Ectodermal cell (in vitro differentiated cells): ENCODE measurements around the gene PHOX2B.

Experiments used
- H3K27ac ChIP-seq: 2 replicates; pipeline ENCODE4 v1.7.0; 2013; ENCODE audit warnings: mild to moderate bottlenecking, low read depth, low read length; ENCODE audit not compliant: insufficient read depth, poor library complexity, severe bottlenecking
- H3K27me3 ChIP-seq: 2 replicates; pipeline ENCODE4 v1.7.0; 2013; ENCODE audit warnings: mild to moderate bottlenecking, low read length; ENCODE audit not compliant: insufficient read depth, control insufficient read depth, poor library complexity, severe bottlenecking
- H3K36me3 ChIP-seq: one replicate; pipeline ENCODE4 v1.7.0; 2013; ENCODE audit warnings: low read length; ENCODE audit not compliant: control insufficient read depth, insufficient read depth
- H3K4me1 ChIP-seq: one replicate; pipeline ENCODE4 v1.7.0; 2013; ENCODE audit warnings: low read length; ENCODE audit not compliant: control insufficient read depth, insufficient read depth
- H3K4me3 ChIP-seq: 2 replicates; pipeline ENCODE4 v1.7.0; 2013; ENCODE audit warnings: low read depth, low read length, control low read depth; ENCODE audit not compliant: insufficient read depth
- H3K9me3 ChIP-seq: 2 replicates; pipeline ENCODE4 v1.7.0; 2013; ENCODE audit warnings: mild to moderate bottlenecking, low read length, moderate library complexity; ENCODE audit not compliant: control insufficient read depth
- WGBS, 2 experiments: methylation state at CpG; one replicate each; pipeline ENCODE4 v1.1.7; 2013; ENCODE audit warnings: missing lambda C conversion rate in 2 of 2; 5-methylcytosine and 5-hydroxymethylcytosine counted together

PHOX2B gene

DNA sequence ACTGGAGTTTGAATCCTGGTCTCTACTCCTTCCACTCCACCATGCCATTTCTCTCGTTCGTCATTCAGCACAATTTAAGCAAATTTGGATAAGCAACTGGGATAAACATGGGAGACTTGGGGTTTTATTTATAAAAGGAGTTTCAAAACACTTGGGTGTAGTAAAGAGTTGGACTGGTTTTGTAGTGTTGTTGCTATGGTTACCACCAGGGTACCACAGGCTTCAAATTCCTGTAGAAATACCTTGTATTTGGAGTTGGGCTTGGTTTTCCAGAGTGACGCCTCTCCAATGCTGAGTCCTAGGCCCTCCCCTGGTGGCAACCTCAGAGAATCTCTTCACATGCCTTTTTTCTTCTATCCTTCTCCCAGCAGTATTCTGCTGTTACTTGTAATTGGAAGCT, 27.9 kb upstream of the PHOX2B start:
- no peaks in the 10 kb centered on the region for H3K36me3 ChIP-seq
- H3K4me3 ChIP-seq, result no peak overlapping the region
- H3K27ac ChIP-seq, result no peak overlapping the region
- no peaks in the 10 kb centered on the region for H3K27me3 ChIP-seq
- WGBS, 2 experiments, result 91 to 97% methylated on average over 3 of the region's 3 CpGs
- no peaks in the 10 kb centered on the region for H3K4me1 ChIP-seq
- no peaks in the 10 kb centered on the region for H3K9me3 ChIP-seq

GRCh38 chr4:41763729-41764128, 15.2 kb upstream of the PHOX2B start:
- Histone ChIP-seq H3K27me3 (peaks cover 20% of the 10 kb centered on the region), H3K4me1 (no peaks in the 10 kb centered on the region), H3K9me3 (no peaks in the 10 kb centered on the region), H3K27ac (no peak overlapping the region), H3K36me3 (no peaks in the 10 kb centered on the region), H3K4me3 (no peak overlapping the region)
- WGBS, 2 experiments, result 79 to 95% methylated on average over 2 of the region's 2 CpGs

- no peaks in the 10 kb centered on the region for H3K4me1 ChIP-seq
- H3K4me3 ChIP-seq, result no peak overlapping the region
- no peak overlapping the region for H3K27ac ChIP-seq
- H3K9me3 ChIP-seq, result no peaks in the 10 kb centered on the region
- no peaks in the 10 kb centered on the region for H3K36me3 ChIP-seq
- H3K27me3 ChIP-seq, result peaks cover 59% of the 10 kb centered on the region
Measured at GRCh38 chr4:41758884-41759283, 10.4 kb upstream of the PHOX2B start.

DNA sequence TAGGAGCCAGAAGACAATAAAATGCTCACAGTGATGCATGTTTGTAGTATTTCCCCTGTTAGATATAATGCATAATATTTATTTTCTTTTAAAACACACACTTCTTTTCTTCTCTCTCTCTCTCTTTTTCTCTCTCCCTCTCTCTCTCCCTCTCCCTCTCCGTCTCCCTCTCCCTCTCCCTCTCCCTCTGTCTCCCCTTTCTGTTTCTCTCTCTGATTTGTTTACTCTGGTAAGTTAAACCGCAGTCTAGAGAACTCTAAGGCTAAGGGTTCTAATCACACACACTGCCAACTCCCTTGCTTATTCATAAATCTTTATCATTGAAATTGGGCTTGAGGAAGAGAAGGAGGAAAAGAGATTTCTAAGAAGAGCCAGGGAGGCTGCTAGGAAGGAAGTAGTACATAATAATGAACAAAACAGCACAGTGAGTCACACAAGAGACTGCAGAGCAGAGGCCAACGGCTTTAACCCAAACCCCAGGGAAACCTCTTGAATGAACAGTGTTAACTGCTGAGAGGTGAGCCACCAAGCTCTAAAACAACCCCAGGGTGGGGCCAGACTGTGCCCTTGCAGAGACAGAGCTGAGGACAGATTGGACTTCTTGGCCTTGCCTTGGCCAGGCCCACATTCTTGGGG, 9.1 kb upstream of the PHOX2B start:
- Histone ChIP-seq H3K4me1 (no peaks in the 10 kb centered on the region), H3K36me3 (no peaks in the 10 kb centered on the region), H3K9me3 (no peaks in the 10 kb centered on the region), H3K27ac (no peak overlapping the region), H3K27me3 (peaks cover 72% of the 10 kb centered on the region), H3K4me3 (no peak overlapping the region)
- WGBS, 2 experiments, result 0 to 10% methylated on average over 1 of the region's 3 CpGs

- Histone ChIP-seq H3K4me1 (peaks cover 31% of the 10 kb centered on the region), H3K27ac (no peak overlapping the region), H3K27me3 (peaks cover 94% of the 10 kb centered on the region), H3K9me3 (no peaks in the 10 kb centered on the region), H3K4me3 (no peak overlapping the region), H3K36me3 (no peaks in the 10 kb centered on the region)
Measured at GRCh38 chr4:41753942-41754341, 5.4 kb upstream of the PHOX2B start.

GRCh38 chr4:41752081-41752836, 3.7 kb upstream of the PHOX2B start:
- no peak overlapping the region for H3K27ac ChIP-seq
- 14 to 27% methylated on average over 1 to 6 of the region's 10 CpGs for WGBS, 2 experiments
- no peaks in the 10 kb centered on the region for H3K36me3 ChIP-seq
- no peak overlapping the region for H3K4me3 ChIP-seq
- no peaks in the 10 kb centered on the region for H3K9me3 ChIP-seq
- H3K4me1 ChIP-seq, result peaks cover 31% of the 10 kb centered on the region
- peaks cover 100% of the 10 kb centered on the region for H3K27me3 ChIP-seq

DNA sequence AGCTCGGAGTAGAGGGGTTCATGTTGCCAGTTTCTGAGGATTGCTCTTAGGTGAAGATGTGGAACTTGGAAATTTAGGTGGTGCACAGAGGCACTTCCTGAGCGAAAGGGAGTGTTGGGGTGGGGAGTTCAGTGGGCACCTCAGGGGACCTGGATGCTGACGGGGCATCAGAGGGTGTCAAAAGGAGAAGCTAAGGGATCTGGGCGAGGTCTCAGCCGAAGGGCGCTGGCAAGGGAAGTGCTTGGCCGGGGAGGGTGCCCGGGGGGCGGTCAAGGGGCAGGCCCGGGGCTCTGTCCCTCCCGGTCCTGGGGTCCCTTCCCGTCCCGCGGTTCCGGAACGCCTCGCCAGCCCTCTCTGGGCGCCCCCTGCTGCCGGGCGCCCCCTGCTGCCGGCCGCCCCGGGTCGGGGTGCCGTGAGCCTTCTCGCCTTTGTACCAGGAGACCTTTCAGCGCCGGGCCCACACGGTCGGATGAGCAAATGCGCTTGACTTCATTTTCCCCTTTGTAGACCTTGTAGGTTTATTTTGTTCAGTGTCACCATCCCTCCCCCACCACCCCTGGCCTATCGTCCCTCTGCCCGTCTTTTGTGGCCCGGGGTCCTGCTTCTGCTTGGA, 3.0 kb upstream of the PHOX2B start:
- Histone ChIP-seq H3K4me1 (peaks cover 31% of the 10 kb centered on the region), H3K36me3 (no peaks in the 10 kb centered on the region), H3K27me3 (peaks cover 100% of the 10 kb centered on the region), H3K4me3 (no peak overlapping the region), H3K27ac (no peak overlapping the region), H3K9me3 (no peaks in the 10 kb centered on the region)
- WGBS, 2 experiments, result 0 to 1% methylated on average over 34 of the region's 34 CpGs

DNA sequence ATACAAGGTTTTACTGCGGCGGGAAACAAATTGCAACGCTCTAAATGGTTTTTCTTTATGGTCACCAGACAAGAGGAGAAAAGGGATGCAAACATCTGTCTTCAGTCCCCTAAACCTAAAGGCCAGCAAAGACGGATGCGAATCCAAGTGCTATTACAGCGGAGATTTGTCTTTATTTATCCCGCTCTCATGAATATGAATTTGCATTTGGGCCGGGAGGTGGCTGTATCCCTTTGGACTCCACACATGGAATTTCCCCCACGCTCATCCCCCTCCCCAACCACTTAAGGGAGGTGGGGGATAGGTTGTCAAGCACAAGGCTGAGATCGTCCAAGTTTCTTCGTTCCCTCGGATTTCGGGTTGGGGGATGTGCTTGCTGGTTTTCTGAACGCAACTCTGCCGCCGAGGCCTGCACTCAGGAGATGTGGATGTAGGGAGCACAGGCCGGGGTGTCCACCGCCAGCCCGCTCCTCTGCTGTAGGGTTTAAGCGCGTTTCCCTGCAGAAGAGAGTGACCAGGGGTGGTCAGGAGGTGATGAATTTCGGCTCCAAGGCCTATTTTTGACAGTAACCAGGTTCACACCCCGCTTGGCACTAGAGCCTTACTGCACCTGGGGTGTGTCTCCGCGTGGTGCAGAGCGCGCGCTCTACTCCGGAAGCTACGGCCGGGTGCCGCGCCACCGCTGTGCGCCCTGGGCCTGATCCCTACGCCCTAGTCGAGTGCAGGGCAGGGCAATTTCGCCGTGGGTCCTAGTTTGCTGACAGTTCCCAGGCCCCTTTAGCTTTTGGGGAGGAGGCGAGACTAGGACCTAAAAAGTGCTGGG, 2.3 kb upstream of the PHOX2B start:
- H3K27ac ChIP-seq, result no peak overlapping the region
- peaks cover 100% of the 10 kb centered on the region for H3K27me3 ChIP-seq
- no peaks in the 10 kb centered on the region for H3K9me3 ChIP-seq
- H3K4me1 ChIP-seq, result peaks cover 31% of the 10 kb centered on the region
- 1% methylated on average over 39 to 40 of the region's 40 CpGs for WGBS, 2 experiments
- H3K36me3 ChIP-seq, result no peaks in the 10 kb centered on the region
- no peak overlapping the region for H3K4me3 ChIP-seq

GRCh38 chr4:41750121-41750625, 1.6 kb upstream of the PHOX2B start:
- no peaks in the 10 kb centered on the region for H3K9me3 ChIP-seq
- WGBS, 2 experiments, result 1 to 3% methylated on average over 20 of the region's 20 CpGs
- H3K4me1 ChIP-seq, result peaks cover 31% of the 10 kb centered on the region
- H3K27ac ChIP-seq, result no peak overlapping the region
- no peak overlapping the region for H3K4me3 ChIP-seq
- no peaks in the 10 kb centered on the region for H3K36me3 ChIP-seq
- H3K27me3 ChIP-seq, result peaks cover 100% of the 10 kb centered on the region

DNA sequence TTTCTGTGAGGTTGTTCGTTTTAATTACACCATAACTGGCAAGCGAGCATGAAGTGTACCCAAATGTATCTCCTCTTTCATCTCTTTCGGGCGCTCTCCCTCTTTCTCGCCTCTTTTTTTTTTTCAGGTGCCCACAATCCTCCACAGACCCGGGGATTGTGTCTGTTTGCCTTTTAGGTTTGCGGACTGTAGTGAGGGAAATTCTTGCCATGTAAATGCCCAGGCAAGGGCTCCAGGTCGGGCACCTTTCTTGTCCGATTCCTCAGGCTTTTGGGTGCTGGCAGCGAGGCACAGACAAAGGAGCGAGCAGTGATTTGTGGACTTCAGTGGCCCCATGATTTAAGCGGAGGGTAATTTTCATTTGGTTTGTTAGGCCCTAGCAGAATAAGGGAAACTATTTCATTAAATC, 1.1 kb upstream of the PHOX2B start:
- no peaks in the 10 kb centered on the region for H3K36me3 ChIP-seq
- no peak overlapping the region for H3K4me3 ChIP-seq
- peaks cover 100% of the 10 kb centered on the region for H3K27me3 ChIP-seq
- WGBS, 2 experiments, result 3 to 7% methylated on average over 12 of the region's 12 CpGs
- H3K9me3 ChIP-seq, result no peaks in the 10 kb centered on the region
- no peak overlapping the region for H3K27ac ChIP-seq
- H3K4me1 ChIP-seq, result peaks cover 31% of the 10 kb centered on the region
